ENCODE data around the gene KCNIP4.

The KCNIP4 gene

DNA sequence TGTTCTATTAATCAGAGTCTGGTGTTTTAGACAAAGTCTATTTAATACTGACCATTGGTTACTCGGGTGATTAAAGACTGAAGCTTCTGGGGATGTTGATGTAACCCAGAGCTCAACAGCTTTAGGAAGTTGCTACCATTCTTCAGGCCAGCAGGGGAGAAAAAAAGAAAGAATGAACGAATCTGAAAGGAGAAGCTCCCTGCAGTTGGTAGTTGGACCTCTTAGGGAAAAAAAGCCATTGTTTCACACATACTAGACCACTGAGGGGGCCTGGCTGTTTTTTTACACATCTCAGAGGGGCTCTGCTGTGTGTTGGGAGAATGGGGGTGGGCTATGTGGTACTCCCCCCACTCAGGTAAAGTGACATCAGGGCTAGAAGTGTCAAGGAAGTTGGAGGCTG is 378.9 kb downstream of the KCNIP4 start:
- TF ChIP-seq, protein P1, sequence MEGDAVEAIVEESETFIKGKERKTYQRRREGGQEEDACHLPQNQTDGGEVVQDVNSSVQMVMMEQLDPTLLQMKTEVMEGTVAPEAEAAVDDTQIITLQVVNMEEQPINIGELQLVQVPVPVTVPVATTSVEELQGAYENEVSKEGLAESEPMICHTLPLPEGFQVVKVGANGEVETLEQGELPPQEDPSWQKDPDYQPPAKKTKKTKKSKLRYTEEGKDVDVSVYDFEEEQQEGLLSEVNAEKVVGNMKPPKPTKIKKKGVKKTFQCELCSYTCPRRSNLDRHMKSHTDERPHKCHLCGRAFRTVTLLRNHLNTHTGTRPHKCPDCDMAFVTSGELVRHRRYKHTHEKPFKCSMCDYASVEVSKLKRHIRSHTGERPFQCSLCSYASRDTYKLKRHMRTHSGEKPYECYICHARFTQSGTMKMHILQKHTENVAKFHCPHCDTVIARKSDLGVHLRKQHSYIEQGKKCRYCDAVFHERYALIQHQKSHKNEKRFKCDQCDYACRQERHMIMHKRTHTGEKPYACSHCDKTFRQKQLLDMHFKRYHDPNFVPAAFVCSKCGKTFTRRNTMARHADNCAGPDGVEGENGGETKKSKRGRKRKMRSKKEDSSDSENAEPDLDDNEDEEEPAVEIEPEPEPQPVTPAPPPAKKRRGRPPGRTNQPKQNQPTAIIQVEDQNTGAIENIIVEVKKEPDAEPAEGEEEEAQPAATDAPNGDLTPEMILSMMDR (IDR thresholded peaks at IDR 0.05; ENCODE audit: insufficient read depth, low read depth, low read length, missing control alignments) = no peak

DNA sequence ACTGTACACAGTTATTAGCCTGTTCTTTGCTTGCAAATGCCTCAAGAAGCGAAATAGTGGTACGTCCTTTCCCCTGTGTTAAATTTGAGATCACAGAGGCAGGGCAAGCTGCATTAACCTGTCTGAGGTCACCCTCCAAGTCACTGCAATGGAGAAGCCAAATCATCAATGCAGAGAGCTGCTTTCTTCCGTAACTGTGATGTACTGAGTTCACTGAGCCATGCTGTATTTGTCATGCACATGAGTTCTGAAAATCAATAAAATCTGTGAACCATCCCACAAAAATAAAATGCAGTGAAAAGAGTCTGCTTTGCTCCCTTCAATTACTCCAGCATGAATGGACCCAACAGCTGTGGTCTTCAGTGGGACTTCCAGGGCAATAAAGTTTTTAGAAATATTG is 393.5 kb downstream of the KCNIP4 start:
- no peak overlapping the region for H3K4me3 ChIP-seq (ENCODE audit: low read length)
- DNase-seq (ENCODE audit: low read depth) = no peak
- TF ChIP-seq, protein P1 (IDR thresholded peaks at IDR 0.05; ENCODE audit: insufficient read depth, low read depth, low read length, missing control alignments) = no peak

More for the DNA sequence above, 378.9 kb downstream of the KCNIP4 start:
- H3K4me3 ChIP-seq (ENCODE audit: low read length) = no peak overlapping the region
- DNase-seq (ENCODE audit: low read depth) = no peak

DNA sequence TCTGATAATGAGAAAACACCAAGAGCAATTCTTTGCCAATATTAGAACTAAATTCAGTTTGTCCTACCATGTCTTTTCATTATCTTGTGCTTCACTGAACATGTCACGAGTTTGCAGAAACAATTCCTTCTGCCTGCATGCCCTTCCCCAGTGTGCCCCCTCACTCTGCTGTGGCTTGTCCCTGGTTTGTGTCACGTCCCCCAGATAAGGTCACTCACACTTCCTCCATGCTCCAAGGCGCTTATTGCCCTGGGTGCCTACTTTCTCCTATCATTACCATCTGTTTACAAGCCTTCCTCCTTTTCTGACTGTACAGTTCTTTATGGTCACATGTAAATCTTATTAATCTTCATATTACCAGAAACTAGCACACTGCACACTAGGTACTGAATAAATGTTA is 394.1 kb downstream of the KCNIP4 start:
- no peak for DNase-seq (ENCODE audit: low read depth)
- TF ChIP-seq, protein P1 (IDR thresholded peaks at IDR 0.05; ENCODE audit: insufficient read depth, low read depth, low read length, missing control alignments) = no peak
- no peak overlapping the region for H3K4me3 ChIP-seq (ENCODE audit: low read length)

DNA sequence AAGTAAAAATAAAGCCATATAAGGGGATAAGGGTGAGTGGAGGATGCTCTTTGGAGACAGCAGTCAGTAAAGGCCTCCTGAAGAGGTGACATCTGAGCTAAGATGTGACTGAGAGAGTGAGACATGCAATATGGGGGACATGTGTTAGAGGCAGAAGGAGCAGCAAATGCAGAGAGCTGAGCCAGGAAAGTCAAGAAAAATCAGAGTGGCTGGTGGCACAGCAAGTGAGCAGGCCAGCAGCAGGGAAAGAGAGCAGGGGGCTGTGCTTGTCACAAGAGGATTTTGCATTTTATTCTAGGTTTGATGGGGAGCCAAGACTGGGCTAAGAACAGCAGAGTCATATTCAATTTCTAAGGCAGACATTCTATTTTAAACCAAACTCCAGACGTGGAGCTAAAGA is 394.5 kb downstream of the KCNIP4 start:
- H3K4me3 ChIP-seq (ENCODE audit: low read length) = no peak overlapping the region
- no peak for DNase-seq (ENCODE audit: low read depth)
- TF ChIP-seq, protein P1 (IDR thresholded peaks at IDR 0.05; ENCODE audit: insufficient read depth, low read depth, low read length, missing control alignments) = no peak

DNA sequence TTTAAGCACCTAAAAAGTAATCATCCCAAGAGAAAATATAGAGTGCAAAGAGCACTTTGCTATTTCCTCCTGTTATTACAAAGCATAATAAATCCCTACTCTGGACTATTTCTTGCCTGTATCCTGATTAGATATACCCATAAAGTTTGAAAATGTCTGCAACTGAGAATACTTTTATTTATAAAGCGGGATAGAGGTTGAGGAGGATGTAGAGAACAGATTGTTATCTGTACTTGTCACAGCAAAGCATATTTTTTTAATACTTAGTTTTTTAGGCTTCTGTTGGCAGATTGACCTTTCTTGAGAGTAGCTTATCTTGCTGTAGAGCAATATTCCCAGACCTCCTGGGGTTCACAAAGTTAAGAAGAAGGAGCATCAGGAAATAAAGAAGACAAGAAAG is 396.1 kb downstream of the KCNIP4 start:
- no peak overlapping the region for H3K4me3 ChIP-seq (ENCODE audit: low read length)
- DNase-seq (ENCODE audit: low read depth) = no peak
- TF ChIP-seq, protein P1 (IDR thresholded peaks at IDR 0.05; ENCODE audit: insufficient read depth, low read depth, low read length, missing control alignments) = no peak

DNA sequence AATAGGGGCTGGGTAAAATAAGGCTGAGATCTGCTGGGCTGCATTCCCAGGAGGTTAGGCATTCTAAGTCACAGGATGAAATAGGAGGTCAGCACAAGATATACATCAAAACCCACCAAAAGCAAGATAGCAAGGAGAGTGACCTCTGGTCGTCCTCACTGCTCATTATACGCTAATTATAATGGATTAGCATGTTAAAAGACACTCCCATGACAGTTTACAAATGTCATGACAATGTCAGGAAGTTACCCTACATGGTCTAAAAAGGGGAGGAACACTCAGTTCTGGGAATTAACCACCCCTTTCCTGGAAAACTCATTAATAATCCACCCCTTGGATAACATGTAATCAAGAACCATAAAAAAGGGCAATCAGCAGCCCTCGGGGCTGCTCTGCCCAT is 403.6 kb downstream of the KCNIP4 start:
- TF ChIP-seq, protein P1 (IDR thresholded peaks at IDR 0.05; ENCODE audit: insufficient read depth, low read depth, low read length, missing control alignments) = no peak
- DNase-seq (ENCODE audit: low read depth) = no peak
- no peak overlapping the region for H3K4me3 ChIP-seq (ENCODE audit: low read length)

DNA sequence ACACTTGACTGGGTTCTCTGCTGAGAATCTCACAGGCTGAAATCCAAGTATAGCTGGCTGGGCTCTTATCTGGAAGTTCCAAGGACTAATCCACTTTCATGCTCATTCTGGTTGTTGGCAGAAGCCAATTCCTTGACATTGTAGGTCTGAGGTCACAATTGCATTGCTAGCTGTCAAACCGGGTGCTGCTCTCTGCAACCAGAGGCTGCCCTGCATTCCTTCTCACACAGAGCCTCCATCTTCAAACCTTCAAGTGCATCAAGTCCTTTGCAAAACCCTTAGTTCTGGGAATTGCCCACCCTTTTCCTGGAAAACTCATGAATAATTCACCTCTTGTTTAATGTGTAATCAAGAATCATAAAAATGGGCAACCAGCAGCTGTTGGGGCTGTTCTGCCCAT is 404.2 kb downstream of the KCNIP4 start:
- no peak for DNase-seq (ENCODE audit: low read depth)
- TF ChIP-seq, protein P1 (IDR thresholded peaks at IDR 0.05; ENCODE audit: insufficient read depth, low read depth, low read length, missing control alignments) = no peak
- no peak overlapping the region for H3K4me3 ChIP-seq (ENCODE audit: low read length)
